Measurements from ENCODE around the gene SCN1B. TPM values are rescaled to one million over a fixed set of nuclear protein-coding genes. Genes with fewer than 3 reads are reported as not detected.

SCN1B gene
- total and polyA plus RNA-seq, 10 of the 15 experiments (the other 5 are each of a cell fraction or from before 2014, with no cell fraction given): 0.04 to 0.54 (median 0.11) TPM; not detected in 3

DNA sequence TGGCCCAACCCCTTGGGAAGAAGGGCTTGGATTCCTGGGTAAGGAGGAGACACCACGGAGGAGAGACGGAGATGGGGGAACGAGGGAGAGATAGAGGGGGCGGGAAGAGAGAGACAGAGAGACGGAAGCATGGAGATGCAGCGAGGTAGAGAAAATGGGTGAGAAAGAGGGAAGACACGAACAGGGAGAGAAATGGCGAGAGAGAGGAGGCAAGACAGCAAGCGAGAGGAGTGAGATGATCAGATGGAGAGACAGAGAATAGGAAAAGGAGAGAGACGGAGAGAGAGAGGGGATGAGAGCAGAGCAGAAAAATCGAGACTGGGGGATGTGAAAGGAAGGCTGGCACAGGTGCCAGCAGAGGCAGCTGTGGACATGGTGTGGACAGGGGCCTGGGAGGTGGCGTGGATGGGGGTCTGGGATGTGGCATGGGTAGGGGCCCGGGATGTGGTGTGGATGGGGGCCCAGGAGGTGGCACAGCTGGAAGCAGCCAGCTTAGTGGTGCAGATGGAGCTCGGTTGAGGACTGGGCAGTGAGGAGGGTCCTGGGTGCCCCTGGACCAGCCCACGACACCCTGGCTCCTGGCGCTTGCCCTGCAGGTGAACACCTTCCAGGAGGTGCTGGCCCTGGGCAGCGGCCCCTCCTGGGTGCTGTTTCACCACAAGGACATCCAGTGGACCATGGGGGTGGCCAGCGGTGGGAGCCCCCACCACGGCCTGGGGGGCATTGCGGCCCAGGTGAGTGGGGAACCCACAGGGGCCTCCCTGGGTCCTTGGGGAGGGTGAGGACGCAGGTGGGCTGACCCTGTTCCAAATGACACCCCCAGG, 45.1 kb downstream of the SCN1B start:
- 41% methylated on average over 21 of the region's 21 CpGs for WGBS (ENCODE audit: insufficient coverage, insufficient replicate concordance, low lambda C conversion rate, missing lambda C conversion rate)
- intact Hi-C loops (cut with micrococcal nuclease; ENCODE audit: unreplicated experiment) (no loop called here), in situ Hi-C loops (cut with MboI) (no loop called here)
- no peak overlapping the region for H3K27ac ChIP-seq (ENCODE audit: control insufficient read depth, insufficient read depth)
- BruUV-seq (replicated peaks): no TSS peak
- peaks cover 0 to 1% of the 10 kb centered on the region in 2 experiments; a peak in 1 of 4 replicates for H3K27me3 ChIP-seq (replicated peaks in 1 of 2; ENCODE audit: control insufficient read depth in 2 of 2, insufficient read depth in 2 of 2, low read length in 1 of 2)
- CTCF ChIA-PET: no interaction called here
- no peaks in the 10 kb centered on the region; the same call in 2 of the 3 replicates for H3K9me3 ChIP-seq (replicated peaks; ENCODE audit: control insufficient read depth, insufficient read depth, low read length)
- DNase-seq (ENCODE audit: low read depth, low spot score) (no peak), ATAC-seq (no peak), FAIRE-seq (no peak)
- POLR2A ChIA-PET: interaction anchor here (1.0 kb wide), 1 partner anchor 139 kb away, joined by 4 read pairs; no protein-coding TSS in a partner anchor
- no peak overlapping the region for H3K4me2 ChIP-seq (ENCODE audit: control insufficient read depth, insufficient read depth)
- H3K36me3 ChIP-seq (ENCODE audit: control insufficient read depth in 2 of 2, insufficient read depth in 2 of 2, low read length in 1 of 2): no peaks in the 10 kb centered on the region
- H3K79me2 ChIP-seq (ENCODE audit: control insufficient read depth, insufficient read depth, low read length): no peaks in the 10 kb centered on the region
- H4K20me1 ChIP-seq (ENCODE audit: control insufficient read depth, insufficient read depth): no peaks in the 10 kb centered on the region
- no peak overlapping the region for H2AFZ ChIP-seq (ENCODE audit: control insufficient read depth, low read depth, low read length)
- RAD21 ChIA-PET (ENCODE audit: unreplicated experiment): no interaction called here
- H3K4me1 ChIP-seq (ENCODE audit: control insufficient read depth, insufficient read depth, low read length): no peaks in the 10 kb centered on the region
- H3K4me3 ChIP-seq: no peak overlapping the region
- no peak overlapping the region for H3K9ac ChIP-seq (ENCODE audit: control insufficient read depth, insufficient read depth, low read length)
- SMC1A ChIA-PET (ENCODE audit: uncharacterized antibody, unreplicated experiment): no interaction called here
- TF ChIP-seq MTA3 (IDR thresholded peaks at IDR 0.05; ENCODE audit: borderline replicate concordance, low read length): no peak
- TF ChIP-seq CREM (IDR thresholded peaks at IDR 0.05; ENCODE audit: low read depth): no peak
- TF ChIP-seq TCF3 (IDR thresholded peaks at IDR 0.05; ENCODE audit: borderline replicate concordance, insufficient read depth, low read depth, low read length): no peak
- TF ChIP-seq, protein P1, sequence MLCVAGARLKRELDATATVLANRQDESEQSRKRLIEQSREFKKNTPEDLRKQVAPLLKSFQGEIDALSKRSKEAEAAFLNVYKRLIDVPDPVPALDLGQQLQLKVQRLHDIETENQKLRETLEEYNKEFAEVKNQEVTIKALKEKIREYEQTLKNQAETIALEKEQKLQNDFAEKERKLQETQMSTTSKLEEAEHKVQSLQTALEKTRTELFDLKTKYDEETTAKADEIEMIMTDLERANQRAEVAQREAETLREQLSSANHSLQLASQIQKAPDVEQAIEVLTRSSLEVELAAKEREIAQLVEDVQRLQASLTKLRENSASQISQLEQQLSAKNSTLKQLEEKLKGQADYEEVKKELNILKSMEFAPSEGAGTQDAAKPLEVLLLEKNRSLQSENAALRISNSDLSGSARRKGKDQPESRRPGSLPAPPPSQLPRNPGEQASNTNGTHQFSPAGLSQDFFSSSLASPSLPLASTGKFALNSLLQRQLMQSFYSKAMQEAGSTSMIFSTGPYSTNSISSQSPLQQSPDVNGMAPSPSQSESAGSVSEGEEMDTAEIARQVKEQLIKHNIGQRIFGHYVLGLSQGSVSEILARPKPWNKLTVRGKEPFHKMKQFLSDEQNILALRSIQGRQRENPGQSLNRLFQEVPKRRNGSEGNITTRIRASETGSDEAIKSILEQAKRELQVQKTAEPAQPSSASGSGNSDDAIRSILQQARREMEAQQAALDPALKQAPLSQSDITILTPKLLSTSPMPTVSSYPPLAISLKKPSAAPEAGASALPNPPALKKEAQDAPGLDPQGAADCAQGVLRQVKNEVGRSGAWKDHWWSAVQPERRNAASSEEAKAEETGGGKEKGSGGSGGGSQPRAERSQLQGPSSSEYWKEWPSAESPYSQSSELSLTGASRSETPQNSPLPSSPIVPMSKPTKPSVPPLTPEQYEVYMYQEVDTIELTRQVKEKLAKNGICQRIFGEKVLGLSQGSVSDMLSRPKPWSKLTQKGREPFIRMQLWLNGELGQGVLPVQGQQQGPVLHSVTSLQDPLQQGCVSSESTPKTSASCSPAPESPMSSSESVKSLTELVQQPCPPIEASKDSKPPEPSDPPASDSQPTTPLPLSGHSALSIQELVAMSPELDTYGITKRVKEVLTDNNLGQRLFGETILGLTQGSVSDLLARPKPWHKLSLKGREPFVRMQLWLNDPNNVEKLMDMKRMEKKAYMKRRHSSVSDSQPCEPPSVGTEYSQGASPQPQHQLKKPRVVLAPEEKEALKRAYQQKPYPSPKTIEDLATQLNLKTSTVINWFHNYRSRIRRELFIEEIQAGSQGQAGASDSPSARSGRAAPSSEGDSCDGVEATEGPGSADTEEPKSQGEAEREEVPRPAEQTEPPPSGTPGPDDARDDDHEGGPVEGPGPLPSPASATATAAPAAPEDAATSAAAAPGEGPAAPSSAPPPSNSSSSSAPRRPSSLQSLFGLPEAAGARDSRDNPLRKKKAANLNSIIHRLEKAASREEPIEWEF (IDR thresholded peaks at IDR 0.05; ENCODE audit: insufficient replicate concordance, low read depth, low read length): no peak
- TF ChIP-seq NKRF (conservative IDR thresholded peaks at IDR 0.05): no peak
- TF ChIP-seq IRF4 (IDR thresholded peaks at IDR 0.05; ENCODE audit: low read depth, low read length): no peak
- TF ChIP-seq CTCF (IDR thresholded peaks at IDR 0.05 in 2 of 3, conservative IDR thresholded peaks at IDR 0.05 in 1 of 3; ENCODE audit: control insufficient read depth in 2 of 3, extremely low read depth in 1 of 3, insufficient read depth in 1 of 3, low read depth in 3 of 3, low read length in 3 of 3): no peak
- TF ChIP-seq RB1 (IDR thresholded peaks at IDR 0.05; ENCODE audit: borderline replicate concordance): no peak
- no peak for TF ChIP-seq SUZ12 (IDR thresholded peaks at IDR 0.05; ENCODE audit: unreplicated experiment)
- no peak for TF ChIP-seq FOS (IDR thresholded peaks at IDR 0.05; ENCODE audit: borderline replicate concordance, extremely low read depth, insufficient read length)
- no peak for TF ChIP-seq TAF1 (IDR thresholded peaks at IDR 0.05; ENCODE audit: borderline replicate concordance, low read depth, low read length)
- TF ChIP-seq ZNF622 (IDR thresholded peaks at IDR 0.05): no peak
- no peak for TF ChIP-seq CBX5 (IDR thresholded peaks at IDR 0.05; ENCODE audit: low read depth)
- TF ChIP-seq POLR2AphosphoS5 (IDR thresholded peaks at IDR 0.05; ENCODE audit: low read length): no peak
- TF ChIP-seq ZNF217 (IDR thresholded peaks at IDR 0.05): no peak
